ENCODE data around the gene DISP2. TPM values are rescaled to one million over a fixed set of nuclear protein-coding genes. Genes with fewer than 3 reads are reported as not detected.

DISP2 gene
- total RNA-seq, 2 experiments from 2014 or later, result 0.08 to 0.14 TPM

GRCh38 chr15:40334941-40335795 lies 22.9 kb upstream of the DISP2 start:
- Mint-ChIP-seq H3K27ac (no peak overlapping the region), H3K27me3 (no peaks in the 10 kb centered on the region), H3K36me3 (no peaks in the 10 kb centered on the region), H3K4me1 (peaks cover 16% of the 10 kb centered on the region), H3K4me3 (no peak overlapping the region), H3K9me3 (no peaks in the 10 kb centered on the region)
- DNase-seq, result no peak

GRCh38 chr15:40335938-40336743 lies 21.9 kb upstream of the DISP2 start:
- Mint-ChIP-seq H3K9me3 (no peaks in the 10 kb centered on the region), H3K4me1 (peaks cover 16% of the 10 kb centered on the region), H3K27me3 (no peaks in the 10 kb centered on the region), H3K4me3 (no peak overlapping the region), H3K27ac (no peak overlapping the region), H3K36me3 (no peaks in the 10 kb centered on the region)
- no peak for DNase-seq

- H3K27me3 Mint-ChIP-seq, result no peaks in the 10 kb centered on the region
- DNase-seq, result no peak
- H3K36me3 Mint-ChIP-seq, result no peaks in the 10 kb centered on the region
- peaks cover 16% of the 10 kb centered on the region for H3K4me1 Mint-ChIP-seq
- H3K4me3 Mint-ChIP-seq, result no peak overlapping the region
- H3K9me3 Mint-ChIP-seq, result no peaks in the 10 kb centered on the region
- no peak overlapping the region for H3K27ac Mint-ChIP-seq
These were observed 21.3 kb upstream of the DISP2 start for GRCh38 chr15:40336744-40337122.

- DNase-seq, result no peak
- no peak overlapping the region for H3K4me3 Mint-ChIP-seq
- no peaks in the 10 kb centered on the region for H3K9me3 Mint-ChIP-seq
- no peak overlapping the region for H3K27ac Mint-ChIP-seq
- peaks cover 16% of the 10 kb centered on the region for H3K4me1 Mint-ChIP-seq
- H3K36me3 Mint-ChIP-seq, result no peaks in the 10 kb centered on the region
- no peaks in the 10 kb centered on the region for H3K27me3 Mint-ChIP-seq
These were observed 20.4 kb upstream of the DISP2 start for GRCh38 chr15:40337597-40337996.

GRCh38 chr15:40338041-40338657 lies 19.9 kb upstream of the DISP2 start:
- Mint-ChIP-seq H3K36me3 (no peaks in the 10 kb centered on the region), H3K9me3 (no peaks in the 10 kb centered on the region), H3K4me1 (peaks cover 16% of the 10 kb centered on the region), H3K27ac (no peak overlapping the region), H3K27me3 (no peaks in the 10 kb centered on the region), H3K4me3 (no peak overlapping the region)
- peak; percentile 77 for DNase-seq

GRCh38 chr15:40338921-40339620 lies 18.9 kb upstream of the DISP2 start:
- Mint-ChIP-seq H3K4me1 (peaks cover 11% of the 10 kb centered on the region), H3K27me3 (no peaks in the 10 kb centered on the region), H3K4me3 (no peak overlapping the region), H3K36me3 (no peaks in the 10 kb centered on the region), H3K27ac (no peak overlapping the region), H3K9me3 (no peaks in the 10 kb centered on the region)
- no peak for DNase-seq

GRCh38 chr15:40339621-40339945 lies 18.4 kb upstream of the DISP2 start:
- Mint-ChIP-seq H3K9me3 (no peaks in the 10 kb centered on the region), H3K36me3 (no peaks in the 10 kb centered on the region)
- no peak for DNase-seq

GRCh38 chr15:40340038-40340739 lies 17.8 kb upstream of the DISP2 start:
- no peaks in the 10 kb centered on the region for H3K27me3 Mint-ChIP-seq
- H3K4me1 Mint-ChIP-seq, result peaks cover 8% of the 10 kb centered on the region
- H3K27ac Mint-ChIP-seq, result no peak overlapping the region
- no peaks in the 10 kb centered on the region for H3K36me3 Mint-ChIP-seq
- no peaks in the 10 kb centered on the region for H3K9me3 Mint-ChIP-seq
- no peak overlapping the region for H3K4me3 Mint-ChIP-seq
- no peak for DNase-seq

More at GRCh38 chr15:40339621-40339945, 18.4 kb upstream of the DISP2 start:
- H3K27me3 Mint-ChIP-seq, result no peaks in the 10 kb centered on the region
- no peak overlapping the region for H3K4me3 Mint-ChIP-seq
- H3K4me1 Mint-ChIP-seq, result peaks cover 8% of the 10 kb centered on the region
- no peak overlapping the region for H3K27ac Mint-ChIP-seq

GRCh38 chr15:40340740-40341400 lies 17.1 kb upstream of the DISP2 start, which contains the start of gene CCDC9B:
Gene CCDC9B (minus strand): TSS chr15:40340939. CDS start chr15:40340819, 120 bp downstream.
- no peak for DNase-seq
- no peaks in the 10 kb centered on the region for H3K27me3 Mint-ChIP-seq
- no peaks in the 10 kb centered on the region for H3K9me3 Mint-ChIP-seq
- no peaks in the 10 kb centered on the region for H3K36me3 Mint-ChIP-seq
- no peak within 1 kb of the TSS for H3K4me3 Mint-ChIP-seq
- no peak within 1 kb of the TSS for H3K27ac Mint-ChIP-seq
- peaks cover 8% of the 10 kb centered on the region for H3K4me1 Mint-ChIP-seq

GRCh38 chr15:40342416-40343320 lies 15.4 kb upstream of the DISP2 start:
- no peaks in the 10 kb centered on the region for H3K9me3 Mint-ChIP-seq
- H3K36me3 Mint-ChIP-seq, result no peaks in the 10 kb centered on the region
- no peak for DNase-seq
- peaks cover 8% of the 10 kb centered on the region for H3K4me1 Mint-ChIP-seq
- H3K4me3 Mint-ChIP-seq, result no peak overlapping the region
- no peak overlapping the region for H3K27ac Mint-ChIP-seq
- H3K27me3 Mint-ChIP-seq, result no peaks in the 10 kb centered on the region

- Mint-ChIP-seq H3K4me3 (no peak overlapping the region), H3K36me3 (no peaks in the 10 kb centered on the region), H3K4me1 (peaks cover under 1% of the 10 kb centered on the region), H3K27me3 (no peaks in the 10 kb centered on the region), H3K9me3 (no peaks in the 10 kb centered on the region), H3K27ac (no peak overlapping the region)
- DNase-seq, result no peak
These were observed 14.5 kb upstream of the DISP2 start for GRCh38 chr15:40343512-40343911.

- Mint-ChIP-seq H3K36me3 (no peaks in the 10 kb centered on the region), H3K4me3 (no peak overlapping the region), H3K9me3 (no peaks in the 10 kb centered on the region), H3K27ac (no peak overlapping the region), H3K4me1 (no peaks in the 10 kb centered on the region), H3K27me3 (no peaks in the 10 kb centered on the region)
- no peak for DNase-seq
These were observed 13.8 kb upstream of the DISP2 start for GRCh38 chr15:40344217-40344616.

- H3K4me3 Mint-ChIP-seq, result no peak overlapping the region
- H3K27me3 Mint-ChIP-seq, result no peaks in the 10 kb centered on the region
- no peaks in the 10 kb centered on the region for H3K9me3 Mint-ChIP-seq
- no peaks in the 10 kb centered on the region for H3K36me3 Mint-ChIP-seq
- H3K27ac Mint-ChIP-seq, result no peak overlapping the region
- no peaks in the 10 kb centered on the region for H3K4me1 Mint-ChIP-seq
- DNase-seq, result peak; percentile 70
These were observed 13.3 kb upstream of the DISP2 start for GRCh38 chr15:40344631-40345120.

Measured in activated naive CD8-positive, alpha-beta T cell treated with anti-CD3 and anti-CD28 coated beads for 36 hours (primary cell).